Type B pancreatic cell (in vitro differentiated cells): Measurements from ENCODE around the gene LCN12. TPM values are rescaled to one million over a fixed set of nuclear protein-coding genes. Genes with fewer than 3 reads are reported as not detected.

ENCODE experiments used
- DNase-seq: peaks from one replicate; pipeline ENCODE4 v3.0.0; 2021; ENCODE audit warnings: mixed read lengths; ENCODE audit not compliant: unreplicated experiment; ENCODE audit errors: extremely low spot score
- H3K27ac Mint-ChIP-seq: 2 replicates; pipeline ENCODE4 v1.8.0; 2021; ENCODE audit warnings: mild to moderate bottlenecking, mixed read lengths
- H3K27me3 Mint-ChIP-seq: 2 replicates; pipeline ENCODE4 v1.8.0; 2021; ENCODE audit warnings: mixed read lengths
- H3K36me3 Mint-ChIP-seq: 2 replicates; pipeline ENCODE4 v1.8.0; 2021; ENCODE audit warnings: mixed read lengths
- H3K4me1 Mint-ChIP-seq: one replicate; pipeline ENCODE4 v1.8.0; 2021; ENCODE audit warnings: mixed read lengths; ENCODE audit not compliant: unreplicated experiment
- H3K4me3 Mint-ChIP-seq: 2 replicates; pipeline ENCODE4 v1.8.0; 2021; ENCODE audit warnings: mild to moderate bottlenecking, mixed read lengths
- H3K9me3 Mint-ChIP-seq: 2 replicates; pipeline ENCODE4 v1.8.0; 2021; ENCODE audit warnings: mixed read lengths
- CTCF ChIP-seq: fragments of 200-600 bp; sonication (generic); conservative IDR thresholded peaks from 2 replicates; pipeline ENCODE4 v1.5.0; 2021; ENCODE audit warnings: antibody characterized with exemption, mild to moderate bottlenecking
- total RNA-seq: library from RNA; stranded (reverse); gene quantifications from 2 replicates; pipeline ENCODE4 v1.2.1, GENCODE V29; 2021; ENCODE audit warnings: low replicate concordance

The LCN12 gene
- total RNA-seq, 1 donor from 2014 or later, result 8.3 TPM

DNA sequence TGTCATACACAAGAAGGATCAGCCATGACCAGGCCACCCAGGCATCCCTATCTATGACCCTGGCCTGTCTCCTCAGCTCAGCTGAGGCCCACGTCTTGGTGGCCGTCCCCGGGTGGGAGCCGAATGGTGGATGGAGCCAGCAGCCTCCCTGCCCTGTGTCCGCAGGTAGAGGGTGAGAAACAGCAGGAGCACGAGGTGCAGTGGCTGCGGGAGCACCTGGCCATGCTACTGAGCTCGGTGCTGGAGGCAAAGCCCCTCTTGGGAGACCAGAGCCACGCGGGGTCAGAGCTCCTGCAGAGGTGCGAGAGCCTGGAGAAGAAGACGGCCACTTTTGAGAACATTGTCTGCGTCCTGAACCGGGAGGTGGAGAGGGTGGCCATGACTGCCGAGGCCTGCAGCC, 32.0 kb upstream of the LCN12 start:
- DNase-seq, result no peak
- Mint-ChIP-seq H3K36me3 (peaks cover 6% of the 10 kb centered on the region), H3K4me3 (no peak overlapping the region), H3K27me3 (no peaks in the 10 kb centered on the region), H3K9me3 (no peaks in the 10 kb centered on the region), H3K27ac (no peak overlapping the region), H3K4me1 (no peaks in the 10 kb centered on the region)
- TF ChIP-seq CTCF, result no peak

GRCh38 chr9:136920734-136921231, 31.3 kb upstream of the LCN12 start:
- H3K36me3 Mint-ChIP-seq, result peaks cover 6% of the 10 kb centered on the region
- TF ChIP-seq CTCF, result no peak
- no peak for DNase-seq
- H3K27me3 Mint-ChIP-seq, result no peaks in the 10 kb centered on the region
- no peak overlapping the region for H3K4me3 Mint-ChIP-seq
- no peaks in the 10 kb centered on the region for H3K4me1 Mint-ChIP-seq
- no peak overlapping the region for H3K27ac Mint-ChIP-seq
- H3K9me3 Mint-ChIP-seq, result no peaks in the 10 kb centered on the region

DNA sequence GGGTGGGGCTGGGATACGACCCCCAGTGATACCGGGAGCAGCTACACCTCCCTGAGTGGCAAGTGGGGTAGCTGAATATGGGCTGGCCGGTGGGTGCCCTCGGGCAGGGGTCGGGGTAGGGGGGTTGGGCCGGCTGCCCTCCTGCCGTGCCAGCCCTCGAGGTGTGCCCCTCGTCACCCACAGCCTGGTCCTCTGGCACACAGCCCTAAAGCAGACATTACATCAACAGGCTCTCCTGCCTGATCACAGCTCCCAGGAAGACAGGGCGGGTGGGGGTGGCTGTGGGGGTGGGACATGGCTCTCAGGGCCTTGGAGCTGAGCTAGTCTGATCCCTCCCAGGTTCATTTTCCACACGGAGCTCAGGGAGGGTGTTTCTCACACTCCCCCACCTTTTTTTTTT, 30.8 kb upstream of the LCN12 start:
- Mint-ChIP-seq H3K27ac (no peak overlapping the region), H3K4me1 (no peaks in the 10 kb centered on the region), H3K36me3 (peaks cover 6% of the 10 kb centered on the region), H3K4me3 (no peak overlapping the region), H3K9me3 (no peaks in the 10 kb centered on the region), H3K27me3 (no peaks in the 10 kb centered on the region)
- no peak for TF ChIP-seq CTCF
- no peak for DNase-seq

DNA sequence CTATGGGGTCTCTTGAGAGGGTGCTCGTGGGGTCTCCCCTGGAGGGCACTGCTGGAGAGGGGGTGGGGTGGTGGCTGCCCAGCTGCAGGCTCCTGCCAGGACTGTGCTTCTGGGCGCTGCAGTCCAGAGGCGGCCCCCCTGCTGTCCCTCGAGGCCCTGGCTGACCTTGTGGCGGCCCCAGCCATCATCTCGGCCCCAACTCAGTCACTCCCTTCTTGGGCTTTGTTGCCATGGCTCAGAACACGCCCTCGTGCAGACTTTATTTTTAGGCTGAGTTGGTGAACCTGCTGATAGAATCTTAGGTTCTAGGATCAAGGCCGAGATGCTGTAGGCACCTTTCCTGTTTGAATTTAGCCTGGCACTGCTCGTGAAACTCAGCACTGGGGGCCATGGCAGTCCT, 30.4 kb upstream of the LCN12 start:
- DNase-seq, result no peak
- no peak overlapping the region for H3K27ac Mint-ChIP-seq
- no peak overlapping the region for H3K4me3 Mint-ChIP-seq
- TF ChIP-seq CTCF, result no peak
- H3K27me3 Mint-ChIP-seq, result no peaks in the 10 kb centered on the region
- peaks cover 6% of the 10 kb centered on the region for H3K36me3 Mint-ChIP-seq
- H3K4me1 Mint-ChIP-seq, result no peaks in the 10 kb centered on the region
- no peaks in the 10 kb centered on the region for H3K9me3 Mint-ChIP-seq

DNA sequence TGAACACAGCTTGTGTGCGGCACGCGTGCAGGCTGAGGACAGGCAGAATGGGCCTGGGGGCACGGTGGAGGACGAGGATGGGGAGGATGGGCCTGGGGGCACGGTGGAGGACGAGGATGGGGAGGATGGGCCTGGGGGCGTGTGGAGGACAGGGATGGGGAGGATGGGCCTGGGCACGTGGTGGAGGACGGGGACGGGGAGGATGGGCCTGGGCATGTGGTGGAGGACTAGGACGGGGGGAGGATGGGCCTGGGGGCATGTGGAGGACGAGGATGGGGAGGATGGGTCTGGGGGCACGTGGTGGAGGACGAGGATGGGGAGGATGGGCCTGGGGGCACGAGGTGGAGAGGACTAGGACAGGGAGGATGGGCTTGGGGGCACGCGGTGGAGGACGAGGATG, 29.5 kb upstream of the LCN12 start:
- Mint-ChIP-seq H3K36me3 (peaks cover 6% of the 10 kb centered on the region), H3K9me3 (no peaks in the 10 kb centered on the region), H3K27me3 (no peaks in the 10 kb centered on the region), H3K27ac (no peak overlapping the region), H3K4me1 (peaks cover under 1% of the 10 kb centered on the region), H3K4me3 (no peak overlapping the region)
- no peak for TF ChIP-seq CTCF
- no peak for DNase-seq

DNA sequence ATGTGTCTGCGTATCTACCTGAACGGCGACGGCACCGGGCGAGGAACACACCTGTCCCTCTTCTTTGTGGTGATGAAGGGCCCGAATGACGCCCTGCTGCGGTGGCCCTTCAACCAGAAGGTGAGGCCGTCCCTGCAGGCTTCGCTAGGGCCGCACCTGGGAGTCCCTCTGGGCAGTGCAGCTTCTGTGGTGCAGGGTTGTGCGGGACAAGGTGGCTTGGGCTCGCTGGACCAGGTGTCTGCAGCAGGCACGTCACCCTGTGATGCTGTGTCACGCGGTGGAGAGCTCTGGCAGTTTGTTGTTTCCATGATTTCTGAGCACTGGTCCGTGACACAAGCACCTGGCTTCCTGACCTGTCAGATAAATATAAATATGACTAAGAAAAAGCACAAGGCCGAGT, 28.2 kb upstream of the LCN12 start:
- DNase-seq, result peak; percentile 65
- no peaks in the 10 kb centered on the region for H3K9me3 Mint-ChIP-seq
- H3K4me1 Mint-ChIP-seq, result peaks cover 7% of the 10 kb centered on the region
- no peaks in the 10 kb centered on the region for H3K27me3 Mint-ChIP-seq
- no peak overlapping the region for H3K27ac Mint-ChIP-seq
- no peak for TF ChIP-seq CTCF
- H3K36me3 Mint-ChIP-seq, result peaks cover 6% of the 10 kb centered on the region
- H3K4me3 Mint-ChIP-seq, result no peak overlapping the region
